WTC11 (cell line): Measurements from ENCODE around the gene CCDC190. TPM values are rescaled to one million over a fixed set of nuclear protein-coding genes. Genes with fewer than 3 reads are reported as not detected.

Source experiments
- ATAC-seq: fragments of 200-7000 bp; cut with Tn5 transposase; 2 replicates; pipeline ENCODE4 v1.10.0; 2021; ENCODE audit warnings: mild to moderate bottlenecking, moderate library complexity
- CTCF ChIA-PET: fragments of 300-600 bp; sonication (Branson Sonifier 250); formaldehyde crosslinking; loops from one replicate; lab custom pipeline; 2021; ENCODE audit warnings: antibody characterized with exemption; lab: Charles Lee
- POLR2A ChIA-PET: fragments of 350-600 bp; sonication (Branson Sonifier 250); formaldehyde crosslinking; loops from one replicate; lab custom pipeline; 2021; ENCODE audit warnings: antibody characterized with exemption; lab: Charles Lee
- DNase-seq: peaks from one replicate; pipeline ENCODE4 v3.0.0; 2021; ENCODE audit warnings: low spot score
- H3K27ac Mint-ChIP-seq: 2 replicates; pipeline ENCODE4 v1.8.0; 2021; ENCODE audit warnings: mixed read lengths
- H3K27me3 Mint-ChIP-seq: 2 replicates; pipeline ENCODE4 v1.8.0; 2021; ENCODE audit warnings: low read depth, mild to moderate bottlenecking, moderate library complexity, mixed read lengths
- H3K36me3 Mint-ChIP-seq: 2 replicates; pipeline ENCODE4 v1.8.0; 2021; ENCODE audit warnings: mixed read lengths
- H3K4me1 Mint-ChIP-seq: 2 replicates; pipeline ENCODE4 v1.8.0; 2022; ENCODE audit warnings: mixed read lengths
- H3K4me3 Mint-ChIP-seq: 2 replicates; pipeline ENCODE4 v1.8.0; 2021; ENCODE audit warnings: mild to moderate bottlenecking, moderate library complexity, mixed read lengths
- H3K9me3 Mint-ChIP-seq: 2 replicates; pipeline ENCODE4 v1.8.0; 2021; ENCODE audit warnings: mixed read lengths
- CTCF ChIP-seq: fragments of 200-600 bp; IDR thresholded peaks from 2 replicates; pipeline ENCODE4 v1.8.0; 2022; ENCODE audit warnings: antibody characterized with exemption
- GTF2I ChIP-seq: fragments of 250-450 bp; sonication (Bioruptor Pico); conservative IDR thresholded peaks from 2 replicates; pipeline ENCODE4 v1.4.0; 2021; ENCODE audit warnings: mild to moderate bottlenecking
- HMGA2 ChIP-seq: fragments of 250-450 bp; sonication (Bioruptor Pico); IDR thresholded peaks from 2 replicates; pipeline ENCODE4 v1.4.0; 2021; ENCODE audit warnings: mild to moderate bottlenecking, moderate library complexity
- KAT7 ChIP-seq: sonication (generic); formaldehyde crosslinking; IDR thresholded peaks from 2 replicates; pipeline ENCODE4 v1.8.1; 2023; ENCODE audit warnings: missing genetic modification reagents, mild to moderate bottlenecking, borderline replicate concordance
- NR2C2 ChIP-seq: sonication (generic); formaldehyde crosslinking; IDR thresholded peaks from 2 replicates; pipeline ENCODE4 v1.8.0; 2022; ENCODE audit warnings: mild to moderate bottlenecking, missing genetic modification reagents
- NR3C1 ChIP-seq: sonication (generic); formaldehyde crosslinking; conservative IDR thresholded peaks from 2 replicates; pipeline ENCODE4 v1.8.1; 2023; ENCODE audit warnings: low read depth, mild to moderate bottlenecking, missing genetic modification reagents
- RELA ChIP-seq: sonication (generic); formaldehyde crosslinking; IDR thresholded peaks from 2 replicates; pipeline ENCODE4 v1.8.1; 2022; ENCODE audit warnings: missing genetic modification reagents, mild to moderate bottlenecking, borderline replicate concordance
- SOX15 ChIP-seq: fragments of 250-450 bp; sonication (Bioruptor Pico); IDR thresholded peaks from 2 replicates; pipeline ENCODE4 v1.9.0; 2021; ENCODE audit warnings: mild to moderate bottlenecking
- TCF7 ChIP-seq: sonication (generic); formaldehyde crosslinking; IDR thresholded peaks from 2 replicates; pipeline ENCODE4 v1.8.0; 2022; ENCODE audit warnings: mild to moderate bottlenecking, low read depth, missing genetic modification reagents, moderate library complexity
- TEAD4 ChIP-seq: sonication (generic); formaldehyde crosslinking; IDR thresholded peaks from 2 replicates; pipeline ENCODE4 v1.8.0; 2022; ENCODE audit warnings: mild to moderate bottlenecking, missing genetic modification reagents
- ZNF396 ChIP-seq: fragments of 250-450 bp; sonication (Bioruptor Pico); IDR thresholded peaks from 2 replicates; pipeline ENCODE4 v1.8.0; 2021; ENCODE audit warnings: mild to moderate bottlenecking, moderate library complexity, borderline replicate concordance
- ZNF416 ChIP-seq: fragments of 250-450 bp; sonication (Bioruptor Pico); IDR thresholded peaks from 2 replicates; pipeline ENCODE4 v1.9.0; 2021; ENCODE audit warnings: mild to moderate bottlenecking, inconsistent platforms
- ZNF671 ChIP-seq: fragments of 250-450 bp; sonication (Bioruptor Pico); IDR thresholded peaks from 2 replicates; pipeline ENCODE4 v1.8.0; 2021; ENCODE audit warnings: mild to moderate bottlenecking
- total RNA-seq: library from RNA; stranded (reverse); gene quantifications from 3 replicates; pipeline ENCODE4 v1.2.3, GENCODE V29; 2021
- TF ChIP-seq, protein P1 (sequence below): sonication (generic); formaldehyde crosslinking; IDR thresholded peaks from 2 replicates; pipeline ENCODE4 v1.8.1; 2022; ENCODE audit warnings: mild to moderate bottlenecking, moderate library complexity, missing genetic modification reagents
- TF ChIP-seq, protein P2 (sequence below): fragments of 250-450 bp; sonication (Bioruptor Pico); IDR thresholded peaks from 2 replicates; pipeline ENCODE4 v1.8.0; 2021; ENCODE audit warnings: mild to moderate bottlenecking
- TF ChIP-seq, protein P3 (sequence below): sonication (generic); formaldehyde crosslinking; IDR thresholded peaks from 2 replicates; pipeline ENCODE4 v1.8.0; 2022; ENCODE audit warnings: mild to moderate bottlenecking, missing genetic modification reagents
- TF ChIP-seq, protein P4 (sequence below): sonication (generic); formaldehyde crosslinking; IDR thresholded peaks from 2 replicates; pipeline ENCODE4 v1.8.0; 2023; ENCODE audit warnings: missing genetic modification reagents, mild to moderate bottlenecking, borderline replicate concordance
- TF ChIP-seq, protein P5 (sequence below): sonication (generic); formaldehyde crosslinking; conservative IDR thresholded peaks from 2 replicates; pipeline ENCODE4 v1.8.1; 2023; ENCODE audit warnings: mild to moderate bottlenecking, low read depth, missing genetic modification reagents, moderate library complexity

The CCDC190 gene
- total RNA-seq, 1 experiment from 2014 or later, result not detected

DNA sequence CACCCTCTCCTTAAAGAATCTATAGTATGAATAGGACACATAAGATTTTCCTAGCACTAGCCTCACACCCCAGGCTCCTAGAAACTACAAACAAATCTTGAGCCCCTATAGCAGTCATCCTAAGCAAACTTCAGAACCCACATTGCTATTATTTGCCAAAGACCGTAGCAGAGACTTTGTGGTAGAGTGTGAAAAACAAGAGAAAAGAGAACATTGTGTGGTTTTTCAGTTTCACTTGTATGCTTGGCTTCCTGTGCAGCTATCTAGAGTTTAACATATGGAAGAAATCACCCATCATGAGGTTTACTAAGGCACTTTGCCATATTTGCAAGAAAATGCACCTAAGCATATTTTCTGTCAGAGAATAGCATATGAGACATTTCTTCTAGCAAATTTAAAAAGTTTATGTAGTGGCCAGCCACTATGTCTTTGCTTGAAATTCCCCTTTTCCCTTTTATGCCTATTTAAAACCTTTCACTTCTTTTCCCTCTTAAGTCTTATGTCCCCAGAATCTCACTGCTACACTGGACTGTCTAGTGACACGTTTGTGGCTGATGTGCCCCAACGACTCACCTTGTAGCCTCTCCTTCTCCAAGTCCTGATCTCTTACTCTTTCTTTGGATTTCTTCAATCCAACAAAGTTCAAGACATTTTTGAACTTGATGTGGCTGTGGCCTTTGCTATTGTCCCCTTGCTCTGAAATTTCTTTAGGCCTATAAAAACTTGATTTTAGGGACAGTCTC, 25.6 kb downstream of the CCDC190 start:
- H3K27ac Mint-ChIP-seq, result no peak overlapping the region
- peaks cover 18% of the 10 kb centered on the region for H3K9me3 Mint-ChIP-seq
- H3K4me1 Mint-ChIP-seq, result peaks cover 11% of the 10 kb centered on the region
- H3K4me3 Mint-ChIP-seq, result no peak overlapping the region
- ATAC-seq (no peak), DNase-seq (no peak)
- TF ChIP-seq KAT7 (no peak), ZNF416 (CRISPR knock-in tag) (no peak), TEAD4 (CRISPR knock-in tag) (no peak), ZNF671 (CRISPR knock-in tag) (no peak), HMGA2 (CRISPR knock-in tag) (no peak), SOX15 (CRISPR knock-in tag) (no peak)
- TF ChIP-seq, protein P1, sequence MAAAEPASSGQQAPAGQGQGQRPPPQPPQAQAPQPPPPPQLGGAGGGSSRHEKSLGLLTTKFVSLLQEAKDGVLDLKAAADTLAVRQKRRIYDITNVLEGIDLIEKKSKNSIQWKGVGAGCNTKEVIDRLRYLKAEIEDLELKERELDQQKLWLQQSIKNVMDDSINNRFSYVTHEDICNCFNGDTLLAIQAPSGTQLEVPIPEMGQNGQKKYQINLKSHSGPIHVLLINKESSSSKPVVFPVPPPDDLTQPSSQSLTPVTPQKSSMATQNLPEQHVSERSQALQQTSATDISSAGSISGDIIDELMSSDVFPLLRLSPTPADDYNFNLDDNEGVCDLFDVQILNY (CRISPR knock-in tag), result no peak
- H3K36me3 Mint-ChIP-seq, result peaks cover 15% of the 10 kb centered on the region
- ChIA-PET CTCF (no interaction called here), POLR2A (no interaction called here)
- no peaks in the 10 kb centered on the region for H3K27me3 Mint-ChIP-seq

GRCh38 chr1:162832470-162832869, 28.5 kb downstream of the CCDC190 start:
- Mint-ChIP-seq H3K4me3 (no peak overlapping the region), H3K27ac (no peak overlapping the region), H3K27me3 (no peaks in the 10 kb centered on the region), H3K9me3 (no peaks in the 10 kb centered on the region), H3K4me1 (peaks cover 11% of the 10 kb centered on the region), H3K36me3 (no peaks in the 10 kb centered on the region)
- ChIA-PET POLR2A (no interaction called here), CTCF (interaction anchor here (0.8 to 2.3 kb wide), 2 partner anchors 10 to 22 kb away, joined by 3 to 6 read pairs; no protein-coding TSS in a partner anchor)
- TF ChIP-seq RELA, result no peak
- TF ChIP-seq GTF2I (CRISPR knock-in tag), result no peak
- TF ChIP-seq ZNF396, result no peak
- TF ChIP-seq TCF7, result no peak
- peak; percentile 41 for ATAC-seq
- no peak for DNase-seq

- ATAC-seq, result no peak
- Mint-ChIP-seq H3K27ac (no peak overlapping the region), H3K4me1 (peaks cover 8% of the 10 kb centered on the region), H3K4me3 (no peak overlapping the region), H3K27me3 (peaks cover 4% of the 10 kb centered on the region), H3K36me3 (no peaks in the 10 kb centered on the region), H3K9me3 (no peaks in the 10 kb centered on the region)
- POLR2A ChIA-PET, result no interaction called here
- DNase-seq, result no peak
- CTCF ChIA-PET, result no interaction called here
- no peak for TF ChIP-seq NR3C1
- TF ChIP-seq, protein P2, sequence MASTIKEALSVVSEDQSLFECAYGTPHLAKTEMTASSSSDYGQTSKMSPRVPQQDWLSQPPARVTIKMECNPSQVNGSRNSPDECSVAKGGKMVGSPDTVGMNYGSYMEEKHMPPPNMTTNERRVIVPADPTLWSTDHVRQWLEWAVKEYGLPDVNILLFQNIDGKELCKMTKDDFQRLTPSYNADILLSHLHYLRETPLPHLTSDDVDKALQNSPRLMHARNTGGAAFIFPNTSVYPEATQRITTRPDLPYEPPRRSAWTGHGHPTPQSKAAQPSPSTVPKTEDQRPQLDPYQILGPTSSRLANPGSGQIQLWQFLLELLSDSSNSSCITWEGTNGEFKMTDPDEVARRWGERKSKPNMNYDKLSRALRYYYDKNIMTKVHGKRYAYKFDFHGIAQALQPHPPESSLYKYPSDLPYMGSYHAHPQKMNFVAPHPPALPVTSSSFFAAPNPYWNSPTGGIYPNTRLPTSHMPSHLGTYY (CRISPR knock-in tag), result no peak
- TF ChIP-seq, protein P3, sequence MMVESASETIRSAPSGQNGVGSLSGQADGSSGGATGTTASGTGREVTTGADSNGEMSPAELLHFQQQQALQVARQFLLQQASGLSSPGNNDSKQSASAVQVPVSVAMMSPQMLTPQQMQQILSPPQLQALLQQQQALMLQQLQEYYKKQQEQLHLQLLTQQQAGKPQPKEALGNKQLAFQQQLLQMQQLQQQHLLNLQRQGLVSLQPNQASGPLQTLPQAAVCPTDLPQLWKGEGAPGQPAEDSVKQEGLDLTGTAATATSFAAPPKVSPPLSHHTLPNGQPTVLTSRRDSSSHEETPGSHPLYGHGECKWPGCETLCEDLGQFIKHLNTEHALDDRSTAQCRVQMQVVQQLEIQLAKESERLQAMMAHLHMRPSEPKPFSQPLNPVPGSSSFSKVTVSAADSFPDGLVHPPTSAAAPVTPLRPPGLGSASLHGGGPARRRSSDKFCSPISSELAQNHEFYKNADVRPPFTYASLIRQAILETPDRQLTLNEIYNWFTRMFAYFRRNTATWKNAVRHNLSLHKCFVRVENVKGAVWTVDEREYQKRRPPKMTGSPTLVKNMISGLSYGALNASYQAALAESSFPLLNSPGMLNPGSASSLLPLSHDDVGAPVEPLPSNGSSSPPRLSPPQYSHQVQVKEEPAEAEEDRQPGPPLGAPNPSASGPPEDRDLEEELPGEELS, result no peak
- TF ChIP-seq CTCF, result no peak
- no peak for TF ChIP-seq NR2C2 (CRISPR knock-in tag)
- TF ChIP-seq, protein P4, sequence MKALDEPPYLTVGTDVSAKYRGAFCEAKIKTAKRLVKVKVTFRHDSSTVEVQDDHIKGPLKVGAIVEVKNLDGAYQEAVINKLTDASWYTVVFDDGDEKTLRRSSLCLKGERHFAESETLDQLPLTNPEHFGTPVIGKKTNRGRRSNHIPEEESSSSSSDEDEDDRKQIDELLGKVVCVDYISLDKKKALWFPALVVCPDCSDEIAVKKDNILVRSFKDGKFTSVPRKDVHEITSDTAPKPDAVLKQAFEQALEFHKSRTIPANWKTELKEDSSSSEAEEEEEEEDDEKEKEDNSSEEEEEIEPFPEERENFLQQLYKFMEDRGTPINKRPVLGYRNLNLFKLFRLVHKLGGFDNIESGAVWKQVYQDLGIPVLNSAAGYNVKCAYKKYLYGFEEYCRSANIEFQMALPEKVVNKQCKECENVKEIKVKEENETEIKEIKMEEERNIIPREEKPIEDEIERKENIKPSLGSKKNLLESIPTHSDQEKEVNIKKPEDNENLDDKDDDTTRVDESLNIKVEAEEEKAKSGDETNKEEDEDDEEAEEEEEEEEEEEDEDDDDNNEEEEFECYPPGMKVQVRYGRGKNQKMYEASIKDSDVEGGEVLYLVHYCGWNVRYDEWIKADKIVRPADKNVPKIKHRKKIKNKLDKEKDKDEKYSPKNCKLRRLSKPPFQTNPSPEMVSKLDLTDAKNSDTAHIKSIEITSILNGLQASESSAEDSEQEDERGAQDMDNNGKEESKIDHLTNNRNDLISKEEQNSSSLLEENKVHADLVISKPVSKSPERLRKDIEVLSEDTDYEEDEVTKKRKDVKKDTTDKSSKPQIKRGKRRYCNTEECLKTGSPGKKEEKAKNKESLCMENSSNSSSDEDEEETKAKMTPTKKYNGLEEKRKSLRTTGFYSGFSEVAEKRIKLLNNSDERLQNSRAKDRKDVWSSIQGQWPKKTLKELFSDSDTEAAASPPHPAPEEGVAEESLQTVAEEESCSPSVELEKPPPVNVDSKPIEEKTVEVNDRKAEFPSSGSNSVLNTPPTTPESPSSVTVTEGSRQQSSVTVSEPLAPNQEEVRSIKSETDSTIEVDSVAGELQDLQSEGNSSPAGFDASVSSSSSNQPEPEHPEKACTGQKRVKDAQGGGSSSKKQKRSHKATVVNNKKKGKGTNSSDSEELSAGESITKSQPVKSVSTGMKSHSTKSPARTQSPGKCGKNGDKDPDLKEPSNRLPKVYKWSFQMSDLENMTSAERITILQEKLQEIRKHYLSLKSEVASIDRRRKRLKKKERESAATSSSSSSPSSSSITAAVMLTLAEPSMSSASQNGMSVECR (CRISPR knock-in tag), result no peak
- TF ChIP-seq, protein P5, sequence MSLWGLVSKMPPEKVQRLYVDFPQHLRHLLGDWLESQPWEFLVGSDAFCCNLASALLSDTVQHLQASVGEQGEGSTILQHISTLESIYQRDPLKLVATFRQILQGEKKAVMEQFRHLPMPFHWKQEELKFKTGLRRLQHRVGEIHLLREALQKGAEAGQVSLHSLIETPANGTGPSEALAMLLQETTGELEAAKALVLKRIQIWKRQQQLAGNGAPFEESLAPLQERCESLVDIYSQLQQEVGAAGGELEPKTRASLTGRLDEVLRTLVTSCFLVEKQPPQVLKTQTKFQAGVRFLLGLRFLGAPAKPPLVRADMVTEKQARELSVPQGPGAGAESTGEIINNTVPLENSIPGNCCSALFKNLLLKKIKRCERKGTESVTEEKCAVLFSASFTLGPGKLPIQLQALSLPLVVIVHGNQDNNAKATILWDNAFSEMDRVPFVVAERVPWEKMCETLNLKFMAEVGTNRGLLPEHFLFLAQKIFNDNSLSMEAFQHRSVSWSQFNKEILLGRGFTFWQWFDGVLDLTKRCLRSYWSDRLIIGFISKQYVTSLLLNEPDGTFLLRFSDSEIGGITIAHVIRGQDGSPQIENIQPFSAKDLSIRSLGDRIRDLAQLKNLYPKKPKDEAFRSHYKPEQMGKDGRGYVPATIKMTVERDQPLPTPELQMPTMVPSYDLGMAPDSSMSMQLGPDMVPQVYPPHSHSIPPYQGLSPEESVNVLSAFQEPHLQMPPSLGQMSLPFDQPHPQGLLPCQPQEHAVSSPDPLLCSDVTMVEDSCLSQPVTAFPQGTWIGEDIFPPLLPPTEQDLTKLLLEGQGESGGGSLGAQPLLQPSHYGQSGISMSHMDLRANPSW (CRISPR knock-in tag), result no peak
Measured at GRCh38 chr1:162829268-162829667, 31.7 kb downstream of the CCDC190 start.
